ENCODE measurements around the gene CNOT6L. TPM values are rescaled to one million over a fixed set of nuclear protein-coding genes. Genes with fewer than 3 reads are reported as not detected.
"Not testable (repeated sequence)": the region's sequence is repeated elsewhere in the genome, so short reads cannot be mapped to it uniquely, and the experiment has no call there.

The CNOT6L gene
- total RNA-seq, 1 experiment from 2014 or later = 1.9 TPM

DNA sequence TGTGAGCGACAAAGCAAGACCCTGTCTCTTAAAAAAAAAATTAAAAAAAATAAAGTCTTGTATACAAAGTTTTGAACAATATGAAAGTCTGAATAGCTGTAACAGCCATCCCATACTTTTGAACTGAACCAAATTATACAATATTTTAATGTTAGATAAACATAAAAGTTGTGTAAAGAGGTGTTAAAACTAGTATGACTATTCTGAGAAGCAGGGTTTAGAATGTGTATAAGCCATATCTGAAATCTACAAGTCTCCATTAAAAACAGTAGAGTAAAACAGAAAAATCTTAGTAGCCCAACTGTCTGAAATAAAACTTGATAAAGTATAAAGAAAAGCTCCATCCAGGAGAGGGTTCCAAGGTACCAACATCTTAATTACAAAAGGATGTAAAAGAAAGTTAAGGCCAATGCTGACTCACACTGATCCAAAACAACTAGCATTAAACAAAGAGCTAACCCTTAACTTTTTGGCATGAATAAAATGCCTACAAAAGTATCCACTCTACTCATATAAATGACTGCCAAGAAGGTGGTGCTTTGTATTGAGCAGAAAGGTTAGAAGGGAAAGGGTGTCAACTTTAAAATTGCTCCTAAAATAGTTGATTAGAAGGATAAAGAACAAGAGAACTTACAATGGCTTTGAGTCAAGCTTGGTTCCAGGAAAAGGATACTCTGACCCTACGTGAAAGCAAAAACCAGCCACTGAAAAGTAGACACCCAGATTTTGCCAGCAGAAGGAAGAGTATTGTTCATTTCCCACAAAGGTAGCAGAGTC lies 18.5 kb downstream of the CNOT6L start:
- Histone ChIP-seq H3K27me3 (no peaks in the 10 kb centered on the region), H3K36me3 (no peaks in the 10 kb centered on the region), H3K9me3 (no peaks in the 10 kb centered on the region), H3K4me3 (no peak overlapping the region)
- DNase-seq = no peak

- DNase-seq = no peak
- H3K36me3 ChIP-seq = no peaks in the 10 kb centered on the region
- no peak overlapping the region for H3K4me3 ChIP-seq
- no peaks in the 10 kb centered on the region for H3K9me3 ChIP-seq
- no peaks in the 10 kb centered on the region for H3K27me3 ChIP-seq
Observed at GRCh38 chr4:77800077-77800476, 19.1 kb downstream of the CNOT6L start.

- no peak overlapping the region for H3K4me3 ChIP-seq
Observed at GRCh38 chr4:77798385-77798784, 20.8 kb downstream of the CNOT6L start.

GRCh38 chr4:77797239-77797638 lies 21.9 kb downstream of the CNOT6L start:
- no peak overlapping the region for H3K4me3 ChIP-seq
- H3K36me3 ChIP-seq = no peaks in the 10 kb centered on the region
- no peak for DNase-seq
- H3K27me3 ChIP-seq = no peaks in the 10 kb centered on the region
- H3K9me3 ChIP-seq = no peaks in the 10 kb centered on the region

More at GRCh38 chr4:77798385-77798784, 20.8 kb downstream of the CNOT6L start:
- no peaks in the 10 kb centered on the region for H3K27me3 ChIP-seq
- DNase-seq = no peak
- H3K36me3 ChIP-seq = no peaks in the 10 kb centered on the region
- H3K9me3 ChIP-seq = no peaks in the 10 kb centered on the region

DNA sequence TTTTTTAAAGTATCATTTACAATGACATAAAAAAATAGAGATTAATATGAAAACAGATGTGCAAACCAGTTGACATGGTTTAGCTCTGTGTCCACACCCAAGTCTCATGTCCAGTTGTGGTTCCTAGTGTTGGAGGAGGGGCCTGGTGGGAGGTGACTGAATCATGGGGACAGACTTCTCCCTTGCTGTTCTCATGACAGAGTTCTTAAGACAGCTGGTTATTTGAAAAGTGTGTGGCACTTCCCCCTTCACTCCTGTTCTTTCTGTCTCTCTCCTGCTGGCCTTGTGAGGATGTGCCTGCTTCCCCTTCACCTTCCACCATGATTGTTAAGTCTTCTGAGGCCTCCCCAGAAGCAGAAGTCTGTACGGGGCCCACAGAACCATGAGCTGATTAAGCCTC lies 23.8 kb downstream of the CNOT6L start:
- H3K9me3 ChIP-seq = no peaks in the 10 kb centered on the region
- no peaks in the 10 kb centered on the region for H3K36me3 ChIP-seq
- no peak overlapping the region for H3K4me3 ChIP-seq
- no peak for DNase-seq
- H3K27me3 ChIP-seq = no peaks in the 10 kb centered on the region

DNA sequence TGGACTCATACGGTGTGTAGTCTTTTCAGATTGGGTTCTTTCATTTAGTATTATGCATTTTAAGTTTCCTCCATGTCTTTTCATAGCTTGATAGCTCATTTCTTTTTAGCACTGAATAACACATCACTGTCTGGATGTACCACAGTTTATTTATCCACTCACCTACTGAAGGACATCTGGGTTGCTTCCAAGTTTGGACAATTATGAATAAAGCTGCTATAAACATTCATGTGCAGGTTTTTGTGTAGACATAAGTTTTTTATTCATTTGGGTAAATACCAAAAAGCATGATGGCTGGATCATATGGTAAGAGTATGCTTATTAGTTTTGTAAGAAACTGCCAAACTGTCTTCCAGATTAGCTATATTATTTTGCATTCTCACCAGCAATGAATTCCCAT lies 29.0 kb downstream of the CNOT6L start:
- DNase-seq = no peak
- Histone ChIP-seq H3K36me3 (no peaks in the 10 kb centered on the region), H3K9me3 (no peaks in the 10 kb centered on the region), H3K4me3 (no peak overlapping the region), H3K27me3 (no peaks in the 10 kb centered on the region)

- H3K27me3 ChIP-seq = no peaks in the 10 kb centered on the region
- H3K9me3 ChIP-seq = no peaks in the 10 kb centered on the region
- no peak overlapping the region for H3K4me3 ChIP-seq
- H3K36me3 ChIP-seq = no peaks in the 10 kb centered on the region
- no peak for DNase-seq
Observed at GRCh38 chr4:77788990-77789389, 30.2 kb downstream of the CNOT6L start.

DNA sequence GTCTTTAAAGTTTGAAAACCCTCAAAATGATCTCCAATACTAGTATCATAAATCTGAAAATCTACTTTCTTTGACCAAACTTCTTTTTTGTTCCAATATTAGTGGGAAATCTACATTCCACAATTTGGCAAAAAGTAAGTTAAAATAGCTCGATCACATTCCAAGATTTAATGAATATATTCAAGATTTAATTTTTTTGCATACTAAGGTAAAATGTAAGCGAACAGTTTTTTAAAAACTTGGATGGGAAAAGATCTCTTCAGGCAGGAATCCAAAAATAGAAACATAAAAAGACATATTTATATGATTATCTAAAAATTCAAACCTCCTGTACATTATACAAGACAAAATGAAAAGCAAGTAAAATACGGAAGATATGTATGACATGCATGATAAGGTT lies 31.2 kb downstream of the CNOT6L start:
- Histone ChIP-seq H3K9me3 (no peaks in the 10 kb centered on the region), H3K36me3 (no peaks in the 10 kb centered on the region)
- no peak for DNase-seq

DNA sequence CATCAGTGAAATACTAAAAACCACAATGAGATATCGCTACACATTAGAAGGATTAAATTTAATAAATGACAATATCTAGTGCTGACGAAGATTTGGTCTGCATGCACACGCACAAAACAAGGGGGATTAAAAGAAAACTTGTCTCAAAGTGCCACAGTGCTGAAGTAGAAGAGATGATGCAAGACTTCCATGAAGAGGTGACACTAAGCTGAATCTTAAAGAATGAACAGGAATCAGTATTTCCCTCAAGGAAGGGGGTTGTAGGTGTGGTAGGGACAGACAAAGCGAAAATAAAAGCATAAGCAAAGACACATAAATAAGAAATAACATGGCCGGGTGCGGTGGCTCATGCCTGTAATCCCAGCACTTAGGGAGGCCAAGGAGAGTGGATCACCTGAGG lies 33.5 kb downstream of the CNOT6L start:
- no peak overlapping the region for H3K4me3 ChIP-seq
- no peaks in the 10 kb centered on the region for H3K27me3 ChIP-seq
- H3K36me3 ChIP-seq = no peaks in the 10 kb centered on the region
- H3K9me3 ChIP-seq = no peaks in the 10 kb centered on the region
- no peak for DNase-seq

More for the DNA sequence above, 31.2 kb downstream of the CNOT6L start:
- H3K4me3 ChIP-seq = no peak overlapping the region
- no peaks in the 10 kb centered on the region for H3K27me3 ChIP-seq

GRCh38 chr4:77783895-77784294 lies 35.3 kb downstream of the CNOT6L start:
- no peak overlapping the region for H3K4me3 ChIP-seq
- no peak for DNase-seq
- no peaks in the 10 kb centered on the region for H3K27me3 ChIP-seq
- H3K9me3 ChIP-seq = no peaks in the 10 kb centered on the region
- H3K36me3 ChIP-seq = no peaks in the 10 kb centered on the region

GRCh38 chr4:77782102-77782835 lies 36.9 kb downstream of the CNOT6L start:
- H3K9me3 ChIP-seq = no peaks in the 10 kb centered on the region
- no peaks in the 10 kb centered on the region for H3K36me3 ChIP-seq
- no peaks in the 10 kb centered on the region for H3K27me3 ChIP-seq
- no peak for DNase-seq
- no peak overlapping the region for H3K4me3 ChIP-seq

- DNase-seq = not testable (repeated sequence)
Observed at GRCh38 chr4:77780762-77781161, 38.4 kb downstream of the CNOT6L start.

DNA sequence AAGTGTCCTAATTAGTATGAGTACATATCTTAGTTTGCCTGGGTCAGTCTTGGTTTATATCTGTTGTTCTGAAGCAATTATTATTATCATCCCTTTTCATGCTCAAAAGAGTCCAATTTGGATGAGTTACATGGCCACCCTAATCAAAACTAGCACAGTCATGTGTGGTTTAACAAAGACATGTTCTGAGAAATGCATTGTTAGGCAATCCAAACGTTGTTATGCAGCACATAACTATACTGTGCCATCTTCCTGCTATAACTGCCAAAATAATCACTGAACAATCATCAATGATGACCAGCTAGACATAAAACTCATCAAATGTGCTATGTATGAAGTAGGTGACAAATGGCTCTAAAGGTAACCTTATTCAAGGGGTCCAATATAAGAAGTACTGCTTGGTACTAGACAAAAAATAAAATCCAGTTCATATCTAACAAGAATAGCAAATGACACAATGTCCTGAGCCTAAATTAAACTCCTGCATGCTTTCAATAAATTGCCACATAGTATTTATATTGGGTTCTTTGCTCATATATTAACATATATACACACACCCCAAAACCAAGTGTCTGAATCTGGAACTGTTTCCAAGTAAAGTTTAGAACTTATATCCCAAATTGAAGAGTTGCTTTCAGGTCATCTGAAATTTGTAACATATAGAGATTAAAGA lies 41.9 kb downstream of the CNOT6L start:
- Histone ChIP-seq H3K36me3 (no peaks in the 10 kb centered on the region; the same call in 1 of the 2 replicates), H3K27me3 (no peaks in the 10 kb centered on the region), H3K9me3 (no peaks in the 10 kb centered on the region), H3K4me3 (no peak overlapping the region)
- DNase-seq = no peak

More at GRCh38 chr4:77780762-77781161, 38.4 kb downstream of the CNOT6L start:
- H3K9me3 ChIP-seq, H3K4me3 ChIP-seq, H3K36me3 ChIP-seq, H3K27me3 ChIP-seq: not testable (repeated sequence)

- no peak for DNase-seq
- Histone ChIP-seq H3K27me3 (no peaks in the 10 kb centered on the region), H3K4me3 (no peak overlapping the region), H3K36me3 (peaks cover 4% of the 10 kb centered on the region; the same call in 1 of the 2 replicates), H3K9me3 (no peaks in the 10 kb centered on the region)
Observed at GRCh38 chr4:77776182-77777134, 42.7 kb downstream of the CNOT6L start.

DNA sequence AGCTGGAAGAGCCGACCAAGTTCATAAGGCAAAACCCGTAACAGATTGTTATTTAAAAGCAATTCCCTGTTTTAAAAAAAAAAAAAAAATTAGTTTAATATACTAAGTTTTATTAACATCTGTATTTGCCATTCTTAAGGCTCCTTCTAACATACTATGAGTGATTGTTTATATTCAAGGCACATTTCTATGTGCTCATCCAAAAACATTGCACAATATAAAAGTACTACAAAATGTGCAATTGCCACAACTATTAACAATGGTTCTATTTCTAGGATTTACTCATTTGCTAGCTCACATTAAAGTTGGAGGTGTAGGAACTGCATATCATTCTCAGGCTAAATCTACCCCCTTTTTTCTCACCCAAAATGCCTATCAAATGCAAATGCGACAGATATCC lies 46.1 kb downstream of the CNOT6L start:
- no peak for DNase-seq
- Histone ChIP-seq H3K36me3 (peaks cover 4% of the 10 kb centered on the region; the same call in 1 of the 2 replicates), H3K9me3 (no peaks in the 10 kb centered on the region), H3K27me3 (no peaks in the 10 kb centered on the region), H3K4me3 (no peak overlapping the region)

- peaks cover 4% of the 10 kb centered on the region; the same call in 1 of the 2 replicates for H3K36me3 ChIP-seq
- no peaks in the 10 kb centered on the region for H3K9me3 ChIP-seq
- DNase-seq = no peak
- H3K4me3 ChIP-seq = no peak overlapping the region
- no peaks in the 10 kb centered on the region for H3K27me3 ChIP-seq
Observed at GRCh38 chr4:77771566-77771965, 47.6 kb downstream of the CNOT6L start.
